ENCODE results near the gene REEP6. TPM values are rescaled to one million over a fixed set of nuclear protein-coding genes. Genes with fewer than 3 reads are reported as not detected.
"Not testable (repeated sequence)": the region's sequence is repeated elsewhere in the genome, so short reads cannot be mapped to it uniquely, and the experiment has no call there.

The REEP6 gene
- polyA plus RNA-seq, 3 donors = 0.51 to 1.8 (median 0.81) TPM

DNA sequence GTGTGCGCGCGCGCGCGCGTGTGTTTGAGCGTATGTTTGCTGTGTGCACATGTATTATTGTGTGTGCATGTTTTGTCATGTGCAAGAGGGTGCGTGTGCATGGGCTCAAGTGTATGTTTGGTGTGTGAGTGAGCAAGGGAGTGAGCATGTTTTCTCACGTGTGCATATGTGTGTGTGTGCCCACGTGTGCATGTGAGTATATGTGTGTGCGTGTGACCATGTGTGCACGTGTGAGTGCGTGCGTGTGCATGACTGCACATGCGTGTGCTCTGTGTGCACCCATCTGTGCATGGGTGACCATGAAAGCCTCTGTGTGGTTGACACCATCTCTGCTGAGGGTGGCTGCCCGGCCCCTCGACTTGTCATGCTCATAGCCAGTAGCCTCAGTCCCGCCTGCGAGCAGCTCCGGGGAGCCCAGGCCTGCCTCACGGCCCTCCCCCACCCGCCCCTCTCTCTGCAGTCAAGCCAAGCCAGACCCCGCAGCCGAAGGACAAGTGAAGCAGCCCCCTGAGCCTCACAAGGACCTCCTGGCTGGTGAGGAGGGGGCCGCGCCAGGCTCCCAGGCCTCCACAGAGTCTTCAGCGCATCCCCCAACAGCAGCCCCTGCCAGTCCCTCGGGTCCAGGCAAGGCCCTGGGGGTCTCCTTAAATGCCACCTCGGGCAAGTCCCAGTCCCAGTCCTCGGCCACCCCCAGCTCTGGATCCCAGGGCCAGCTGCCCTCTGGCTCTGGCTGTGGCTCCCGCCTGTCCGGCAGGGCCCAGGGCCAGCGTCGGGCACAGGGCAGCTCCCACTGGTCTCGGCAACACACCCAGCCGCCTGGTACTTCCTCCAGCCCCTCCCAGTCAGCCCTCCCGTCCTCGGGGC lies 6.0 kb downstream of the REEP6 start:
- H3K27me3 ChIP-seq (ENCODE audit: control insufficient read depth in 2 of 2, insufficient read depth in 2 of 2, low read length in 2 of 2) = peaks cover 0 to 15% of the 10 kb centered on the region in 2 donors
- H3K4me1 ChIP-seq (ENCODE audit: control insufficient read depth in 1 of 2, insufficient read depth in 2 of 2, low read length in 2 of 2) = no peaks in the 10 kb centered on the region
- 83% methylated on average over 36 of the region's 39 CpGs for WGBS (ENCODE audit: insufficient coverage)
- H3K27ac ChIP-seq (ENCODE audit: low read depth in 1 of 2, low read length in 2 of 2) = no peak overlapping the region
- peaks cover 13 to 31% (median 27%) of the 10 kb centered on the region in 3 donors for H3K27me3 Mint-ChIP-seq (ENCODE audit: low read depth in 3 of 3)
- TF ChIP-seq, protein P1, sequence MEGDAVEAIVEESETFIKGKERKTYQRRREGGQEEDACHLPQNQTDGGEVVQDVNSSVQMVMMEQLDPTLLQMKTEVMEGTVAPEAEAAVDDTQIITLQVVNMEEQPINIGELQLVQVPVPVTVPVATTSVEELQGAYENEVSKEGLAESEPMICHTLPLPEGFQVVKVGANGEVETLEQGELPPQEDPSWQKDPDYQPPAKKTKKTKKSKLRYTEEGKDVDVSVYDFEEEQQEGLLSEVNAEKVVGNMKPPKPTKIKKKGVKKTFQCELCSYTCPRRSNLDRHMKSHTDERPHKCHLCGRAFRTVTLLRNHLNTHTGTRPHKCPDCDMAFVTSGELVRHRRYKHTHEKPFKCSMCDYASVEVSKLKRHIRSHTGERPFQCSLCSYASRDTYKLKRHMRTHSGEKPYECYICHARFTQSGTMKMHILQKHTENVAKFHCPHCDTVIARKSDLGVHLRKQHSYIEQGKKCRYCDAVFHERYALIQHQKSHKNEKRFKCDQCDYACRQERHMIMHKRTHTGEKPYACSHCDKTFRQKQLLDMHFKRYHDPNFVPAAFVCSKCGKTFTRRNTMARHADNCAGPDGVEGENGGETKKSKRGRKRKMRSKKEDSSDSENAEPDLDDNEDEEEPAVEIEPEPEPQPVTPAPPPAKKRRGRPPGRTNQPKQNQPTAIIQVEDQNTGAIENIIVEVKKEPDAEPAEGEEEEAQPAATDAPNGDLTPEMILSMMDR (IDR thresholded peaks at IDR 0.05) = no peak
- no peaks in the 10 kb centered on the region for H3K9me3 ChIP-seq (replicated peaks in 1 of 2; ENCODE audit: control insufficient read depth in 1 of 2, insufficient read depth in 1 of 2, low read length in 2 of 2)
- no peak overlapping the region for H2AFZ ChIP-seq (ENCODE audit: insufficient read depth, low read depth, low read length, poor library complexity, severe bottlenecking)
- H3K4me2 ChIP-seq (replicated peaks; ENCODE audit: extremely low read depth, low read length, poor library complexity, severe bottlenecking) = no peak overlapping the region
- H3K79me2 ChIP-seq (ENCODE audit: insufficient read depth, low read length) = no peaks in the 10 kb centered on the region
- H3K36me3 Mint-ChIP-seq = no peaks in the 10 kb centered on the region
- peak overlapping the region in 1 of 7 donors; percentile 56 for H3K27ac Mint-ChIP-seq
- no peak overlapping the region for H3K9ac ChIP-seq (ENCODE audit: insufficient read depth, low read length, poor library complexity, severe bottlenecking)
- no peak for DNase-seq
- intact Hi-C loops (cut with micrococcal nuclease) = no loop called here
- H3K4me3 Mint-ChIP-seq = no peak overlapping the region
- no peaks in the 10 kb centered on the region for H4K20me1 ChIP-seq (ENCODE audit: insufficient read depth, low read length)
- H3K4me3 ChIP-seq (replicated peaks in 1 of 3; ENCODE audit: low read depth in 2 of 3, low read length in 3 of 3) = no peak overlapping the region
- H3K4me1 Mint-ChIP-seq = peaks cover 2% of the 10 kb centered on the region
- peaks cover 0 to 7% (median 2%) of the 10 kb centered on the region in 7 donors for H3K9me3 Mint-ChIP-seq
- no peaks in the 10 kb centered on the region for H3K36me3 ChIP-seq (replicated peaks in 1 of 2; ENCODE audit: control insufficient read depth in 1 of 2, insufficient read depth in 2 of 2, low read length in 2 of 2)

DNA sequence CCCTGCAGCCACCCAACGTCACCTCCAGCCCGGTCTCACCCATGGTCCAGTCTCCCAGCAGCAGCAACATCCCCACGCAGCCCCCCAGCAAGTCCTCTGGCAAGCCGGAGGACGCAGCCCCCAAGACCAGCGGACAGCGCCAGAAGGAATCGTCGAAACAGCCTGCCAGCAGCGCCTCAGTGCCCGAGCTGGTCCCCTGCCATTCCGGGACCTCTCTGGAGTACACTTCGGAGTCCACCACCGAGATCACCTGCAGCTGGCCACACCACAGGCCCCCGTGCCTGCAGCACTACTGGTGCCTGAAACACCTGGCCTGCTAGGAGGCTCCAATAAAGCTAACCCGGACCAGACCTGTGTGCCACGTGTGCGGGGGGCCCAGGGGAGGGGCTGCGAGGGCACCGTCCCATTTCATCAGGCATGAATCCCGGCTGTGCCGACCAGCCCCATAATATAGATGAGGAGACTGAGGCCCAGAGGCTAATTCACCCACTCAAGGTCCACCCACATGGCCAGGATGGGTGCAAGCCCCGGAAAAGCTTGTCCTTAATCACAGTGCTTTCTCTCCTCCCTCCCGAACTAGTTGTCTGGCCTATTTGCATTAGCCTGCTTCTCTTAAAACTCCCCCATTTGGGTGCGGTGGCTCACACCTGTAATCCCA lies 6.7 kb downstream of the REEP6 start:
- no peak overlapping the region for H2AFZ ChIP-seq (ENCODE audit: insufficient read depth, low read depth, low read length, poor library complexity, severe bottlenecking)
- H3K36me3 ChIP-seq (replicated peaks in 1 of 2; ENCODE audit: control insufficient read depth in 1 of 2, insufficient read depth in 2 of 2, low read length in 2 of 2) = no peaks in the 10 kb centered on the region
- H3K27ac Mint-ChIP-seq = peak overlapping the region in 1 of 7 donors; percentile 56
- no peak overlapping the region for H3K4me3 Mint-ChIP-seq
- TF ChIP-seq, protein P1 (IDR thresholded peaks at IDR 0.05) = no peak
- intact Hi-C loops (cut with micrococcal nuclease) = no loop called here
- 88% methylated on average over 20 of the region's 25 CpGs for WGBS (ENCODE audit: insufficient coverage)
- H3K27me3 ChIP-seq (ENCODE audit: control insufficient read depth in 2 of 2, insufficient read depth in 2 of 2, low read length in 2 of 2) = peaks cover 0 to 9% of the 10 kb centered on the region in 2 donors
- H3K27me3 Mint-ChIP-seq (ENCODE audit: low read depth in 3 of 3) = peaks cover 17 to 29% (median 25%) of the 10 kb centered on the region in 3 donors
- peaks cover 2% of the 10 kb centered on the region for H3K4me1 Mint-ChIP-seq
- H3K4me3 ChIP-seq (replicated peaks in 1 of 3; ENCODE audit: low read depth in 2 of 3, low read length in 3 of 3) = no peak overlapping the region
- no peaks in the 10 kb centered on the region for H3K4me1 ChIP-seq (ENCODE audit: control insufficient read depth in 1 of 2, insufficient read depth in 2 of 2, low read length in 2 of 2)
- H3K4me2 ChIP-seq (replicated peaks; ENCODE audit: extremely low read depth, low read length, poor library complexity, severe bottlenecking) = no peak overlapping the region
- H3K9me3 Mint-ChIP-seq = peaks cover 0 to 7% (median 2%) of the 10 kb centered on the region in 7 donors
- H3K9me3 ChIP-seq (replicated peaks in 1 of 2; ENCODE audit: control insufficient read depth in 1 of 2, insufficient read depth in 1 of 2, low read length in 2 of 2) = no peaks in the 10 kb centered on the region
- H3K36me3 Mint-ChIP-seq = no peaks in the 10 kb centered on the region
- H3K79me2 ChIP-seq (ENCODE audit: insufficient read depth, low read length) = no peaks in the 10 kb centered on the region
- H3K9ac ChIP-seq (ENCODE audit: insufficient read depth, low read length, poor library complexity, severe bottlenecking) = no peak overlapping the region
- H3K27ac ChIP-seq (ENCODE audit: low read depth in 1 of 2, low read length in 2 of 2) = no peak overlapping the region
- no peaks in the 10 kb centered on the region for H4K20me1 ChIP-seq (ENCODE audit: insufficient read depth, low read length)
- no peak for DNase-seq

DNA sequence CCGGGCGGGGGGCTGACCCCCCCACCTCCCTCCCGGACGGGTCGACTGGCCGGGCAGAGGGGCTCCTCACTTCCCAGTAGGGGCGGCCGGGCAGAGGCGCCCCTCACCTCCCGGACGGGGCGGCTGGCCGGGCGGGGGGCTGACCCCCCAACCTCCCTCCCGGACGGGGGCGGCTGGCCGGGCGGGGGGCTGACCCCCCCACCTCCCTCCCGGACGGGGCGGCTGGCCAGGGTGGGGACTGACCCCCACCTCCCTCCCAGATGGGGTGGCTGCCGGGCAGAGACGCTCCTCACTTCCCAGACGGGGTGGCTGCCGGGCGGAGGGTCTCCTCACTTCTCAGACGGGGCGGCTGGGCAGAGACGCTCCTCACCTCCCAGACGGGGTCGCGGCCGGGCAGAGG lies 8.2 kb downstream of the REEP6 start:
- H3K27me3 Mint-ChIP-seq (ENCODE audit: low read depth in 3 of 3) = peaks cover 29 to 37% (median 31%) of the 10 kb centered on the region in 3 donors
- not testable (repeated sequence) for H2AFZ ChIP-seq (ENCODE audit: insufficient read depth, low read depth, low read length, poor library complexity, severe bottlenecking)
- peaks cover 3 to 15% of the 10 kb centered on the region in 2 donors for H3K27me3 ChIP-seq (ENCODE audit: control insufficient read depth in 2 of 2, insufficient read depth in 2 of 2, low read length in 2 of 2)

More for the DNA sequence above, 8.2 kb downstream of the REEP6 start:
- WGBS (ENCODE audit: insufficient coverage) = no CpG with 5 or more reads among the region's 34 CpGs
- H3K9me3 ChIP-seq (replicated peaks in 1 of 2; ENCODE audit: control insufficient read depth in 1 of 2, insufficient read depth in 1 of 2, low read length in 2 of 2); H3K4me1 Mint-ChIP-seq; H4K20me1 ChIP-seq (ENCODE audit: insufficient read depth, low read length); H3K4me3 ChIP-seq (replicated peaks in 1 of 3; ENCODE audit: low read depth in 2 of 3, low read length in 3 of 3); H3K4me2 ChIP-seq (replicated peaks; ENCODE audit: extremely low read depth, low read length, poor library complexity, severe bottlenecking); H3K4me3 Mint-ChIP-seq; H3K36me3 Mint-ChIP-seq; H3K4me1 ChIP-seq (ENCODE audit: control insufficient read depth in 1 of 2, insufficient read depth in 2 of 2, low read length in 2 of 2); H3K27ac ChIP-seq (ENCODE audit: low read depth in 1 of 2, low read length in 2 of 2); H3K79me2 ChIP-seq (ENCODE audit: insufficient read depth, low read length); H3K9ac ChIP-seq (ENCODE audit: insufficient read depth, low read length, poor library complexity, severe bottlenecking); DNase-seq; H3K36me3 ChIP-seq (replicated peaks in 1 of 2; ENCODE audit: control insufficient read depth in 1 of 2, insufficient read depth in 2 of 2, low read length in 2 of 2); intact Hi-C loops (cut with micrococcal nuclease); H3K27ac Mint-ChIP-seq: not testable (repeated sequence)
- H3K9me3 Mint-ChIP-seq = peaks cover 0 to 13% (median 2%) of the 10 kb centered on the region in 7 donors
